HL-60 (cell line): ENCODE measurements around the gene CACFD1.

ENCODE experiments used
- CTCF ChIP-seq: IDR thresholded peaks from one replicate; pipeline ENCODE4 v1.5.1; 2011; ENCODE audit warnings: low read length, control low read depth, inconsistent platforms; ENCODE audit not compliant: insufficient read depth
- GABPA ChIP-seq: IDR thresholded peaks from 2 replicates; pipeline ENCODE4 v1.6.1; 2012; ENCODE audit warnings: low read depth
- POLR2AphosphoS5 ChIP-seq: IDR thresholded peaks from 2 replicates; pipeline ENCODE4 v1.6.1; 2012; ENCODE audit warnings: low read depth
- SPI1 ChIP-seq: IDR thresholded peaks from 2 replicates; pipeline ENCODE4 v1.6.1; 2012; ENCODE audit warnings: low read depth, mild to moderate bottlenecking, borderline replicate concordance
- TF ChIP-seq, protein P1 (sequence below): IDR thresholded peaks from 2 replicates; pipeline ENCODE4 v1.6.1; 2012; ENCODE audit warnings: low read depth; ENCODE audit not compliant: insufficient replicate concordance

DNA sequence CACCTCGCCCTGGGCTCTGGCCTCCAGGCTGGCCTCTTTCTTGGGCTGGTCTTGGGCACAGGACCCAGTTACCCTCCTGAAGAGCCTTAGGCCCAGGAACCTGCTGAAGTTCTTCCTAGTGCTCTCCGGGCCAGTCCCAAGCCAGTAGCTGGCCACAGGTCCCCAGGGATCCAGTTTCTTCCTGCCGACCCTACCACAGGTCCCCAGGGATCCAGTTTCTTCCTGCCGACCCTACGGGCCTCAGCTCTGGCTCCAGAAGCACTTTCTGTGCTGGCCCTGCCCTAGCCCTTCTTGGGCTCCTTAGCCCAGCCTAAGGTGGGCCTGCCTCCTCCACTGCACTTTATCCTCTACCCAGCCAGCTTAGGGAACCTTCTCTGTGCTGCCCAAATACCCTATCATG lies 18.2 kb upstream of the CACFD1 start:
- no peak for TF ChIP-seq CTCF
- TF ChIP-seq POLR2AphosphoS5: no peak
- TF ChIP-seq, protein P1, sequence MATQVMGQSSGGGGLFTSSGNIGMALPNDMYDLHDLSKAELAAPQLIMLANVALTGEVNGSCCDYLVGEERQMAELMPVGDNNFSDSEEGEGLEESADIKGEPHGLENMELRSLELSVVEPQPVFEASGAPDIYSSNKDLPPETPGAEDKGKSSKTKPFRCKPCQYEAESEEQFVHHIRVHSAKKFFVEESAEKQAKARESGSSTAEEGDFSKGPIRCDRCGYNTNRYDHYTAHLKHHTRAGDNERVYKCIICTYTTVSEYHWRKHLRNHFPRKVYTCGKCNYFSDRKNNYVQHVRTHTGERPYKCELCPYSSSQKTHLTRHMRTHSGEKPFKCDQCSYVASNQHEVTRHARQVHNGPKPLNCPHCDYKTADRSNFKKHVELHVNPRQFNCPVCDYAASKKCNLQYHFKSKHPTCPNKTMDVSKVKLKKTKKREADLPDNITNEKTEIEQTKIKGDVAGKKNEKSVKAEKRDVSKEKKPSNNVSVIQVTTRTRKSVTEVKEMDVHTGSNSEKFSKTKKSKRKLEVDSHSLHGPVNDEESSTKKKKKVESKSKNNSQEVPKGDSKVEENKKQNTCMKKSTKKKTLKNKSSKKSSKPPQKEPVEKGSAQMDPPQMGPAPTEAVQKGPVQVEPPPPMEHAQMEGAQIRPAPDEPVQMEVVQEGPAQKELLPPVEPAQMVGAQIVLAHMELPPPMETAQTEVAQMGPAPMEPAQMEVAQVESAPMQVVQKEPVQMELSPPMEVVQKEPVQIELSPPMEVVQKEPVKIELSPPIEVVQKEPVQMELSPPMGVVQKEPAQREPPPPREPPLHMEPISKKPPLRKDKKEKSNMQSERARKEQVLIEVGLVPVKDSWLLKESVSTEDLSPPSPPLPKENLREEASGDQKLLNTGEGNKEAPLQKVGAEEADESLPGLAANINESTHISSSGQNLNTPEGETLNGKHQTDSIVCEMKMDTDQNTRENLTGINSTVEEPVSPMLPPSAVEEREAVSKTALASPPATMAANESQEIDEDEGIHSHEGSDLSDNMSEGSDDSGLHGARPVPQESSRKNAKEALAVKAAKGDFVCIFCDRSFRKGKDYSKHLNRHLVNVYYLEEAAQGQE: no peak
- TF ChIP-seq SPI1: no peak
- TF ChIP-seq GABPA: no peak
